ENCODE data around the gene FBXL12. TPM values are rescaled to one million over a fixed set of nuclear protein-coding genes. Genes with fewer than 3 reads are reported as not detected.
"Not testable (repeated sequence)": the region's sequence is repeated elsewhere in the genome, so short reads cannot be mapped to it uniquely, and the experiment has no call there.

FBXL12 gene
- total RNA-seq, 1 donor from 2014 or later = 19.4 TPM

DNA sequence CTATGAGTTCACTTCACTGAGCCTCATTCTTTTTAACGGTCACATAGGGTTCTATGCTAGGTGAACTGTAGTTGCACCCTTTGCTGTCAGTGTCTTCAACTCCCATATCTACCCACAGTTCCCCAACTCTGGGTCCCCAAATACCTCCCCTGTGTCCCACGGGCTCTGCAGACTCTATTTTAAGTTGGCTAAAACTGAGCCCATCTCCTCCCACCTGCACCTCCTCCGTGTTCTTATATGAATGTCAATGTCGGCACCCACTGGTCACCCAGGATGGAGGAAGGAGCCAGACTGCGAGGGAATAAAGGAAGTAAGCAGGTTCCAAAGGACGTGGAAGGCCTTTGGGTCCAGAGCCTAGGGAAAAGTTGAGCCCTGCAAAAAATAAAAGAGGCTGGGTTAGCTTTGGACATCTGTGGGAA, 15.4 kb upstream of the FBXL12 start:
- Mint-ChIP-seq H3K4me3 (peak overlapping the region; percentile 93), H3K36me3 (ENCODE audit: low read depth) (peaks cover 12% of the 10 kb centered on the region), H3K4me1 (ENCODE audit: low read depth) (peaks cover 10% of the 10 kb centered on the region), H3K27me3 (ENCODE audit: insufficient read depth) (no peaks in the 10 kb centered on the region), H3K9me3 (no peaks in the 10 kb centered on the region), H3K27ac (peak overlapping the region; percentile 90)
- no peak for DNase-seq (ENCODE audit: low spot score)
- intact Hi-C loops (cut with micrococcal nuclease) = loop anchor here (2.0 kb wide), 1 partner anchor 80 kb away; no protein-coding TSS in a partner anchor

DNA sequence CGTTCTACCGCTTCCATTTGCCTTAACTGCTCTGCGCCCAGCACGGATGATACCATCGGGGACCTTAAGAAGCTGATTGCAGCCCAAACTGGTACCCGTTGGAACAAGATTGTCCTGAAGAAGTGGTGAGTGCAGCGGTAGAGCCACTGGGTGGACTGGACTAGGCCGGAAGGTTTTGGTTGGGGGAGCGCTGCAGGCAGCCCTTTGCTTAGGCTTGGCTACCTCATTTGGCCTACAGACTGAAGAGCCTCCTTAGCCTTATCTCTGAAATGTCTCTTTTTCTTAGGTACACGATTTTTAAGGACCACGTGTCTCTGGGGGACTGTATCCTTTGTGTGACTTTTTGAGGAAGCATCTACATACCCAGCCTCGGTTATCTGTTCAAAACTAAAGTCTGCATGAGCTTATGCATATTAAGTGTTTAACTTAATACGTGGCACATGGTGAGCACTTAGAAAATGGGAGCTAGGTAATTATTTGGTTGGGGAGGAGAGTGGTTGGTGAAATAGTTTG, 9.7 kb upstream of the FBXL12 start:
- H3K9me3 Mint-ChIP-seq = no peaks in the 10 kb centered on the region
- no peak for DNase-seq (ENCODE audit: low spot score)
- H3K27me3 Mint-ChIP-seq (ENCODE audit: insufficient read depth) = no peaks in the 10 kb centered on the region
- H3K4me3 Mint-ChIP-seq = peak overlapping the region; percentile 98
- peak overlapping the region; percentile 29 for H3K27ac Mint-ChIP-seq
- intact Hi-C loops (cut with micrococcal nuclease) = no loop called here
- H3K4me1 Mint-ChIP-seq (ENCODE audit: low read depth) = peaks cover 13% of the 10 kb centered on the region
- H3K36me3 Mint-ChIP-seq (ENCODE audit: low read depth) = peaks cover 19% of the 10 kb centered on the region

DNA sequence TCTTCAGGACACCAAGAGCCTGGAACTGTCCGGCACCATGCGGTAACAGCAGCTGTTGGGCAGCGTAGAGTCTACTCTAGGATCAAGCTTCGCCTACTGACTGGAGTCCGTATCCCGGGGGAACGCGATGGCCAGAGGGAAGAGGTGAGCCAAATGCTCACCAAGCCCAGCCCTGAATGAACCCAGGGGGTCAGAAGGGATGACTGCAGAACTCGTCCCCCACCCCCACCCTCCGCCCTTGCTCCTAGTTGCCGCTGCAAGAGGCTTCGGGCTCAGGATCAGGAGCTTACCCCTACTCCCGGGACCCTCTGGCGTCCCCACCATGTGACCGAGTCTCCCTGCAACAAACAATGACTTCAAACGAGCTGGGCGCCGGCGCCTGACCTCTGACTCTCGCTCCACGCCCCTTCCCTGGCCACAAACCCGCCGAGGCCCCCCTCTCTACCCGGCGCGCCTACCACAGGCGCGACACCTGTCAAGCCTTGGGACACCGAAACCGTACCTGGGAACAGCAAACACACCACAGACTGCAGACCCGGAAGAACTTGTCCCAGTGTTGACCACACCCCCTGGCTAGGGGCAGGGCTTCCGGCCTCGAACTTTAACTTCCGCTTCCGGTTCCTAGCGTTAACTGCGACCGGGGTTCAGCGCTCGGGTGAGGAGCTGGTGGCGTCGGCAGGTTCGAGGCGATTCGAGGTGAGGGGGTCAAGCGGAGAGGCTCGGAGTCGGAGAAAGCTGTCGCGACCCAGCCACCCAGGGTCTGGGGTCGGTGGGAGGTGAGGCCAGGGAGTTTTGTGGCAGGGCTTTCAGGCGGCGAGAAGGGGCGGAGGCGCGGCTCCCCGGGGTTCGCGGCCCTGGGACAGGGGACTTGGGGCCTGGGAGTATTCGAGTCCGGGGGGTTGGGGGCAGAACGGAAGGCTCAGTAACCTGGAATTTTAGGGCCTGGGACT, 8.7 kb upstream of the FBXL12 start, which contains the start of gene UBL5:
Gene UBL5 (plus strand): TSS at position 630 of the 950 bp plus-strand sequence. CDS start 420 bp downstream, outside the sequence.
- Mint-ChIP-seq H3K27me3 (ENCODE audit: insufficient read depth) (no peaks in the 10 kb centered on the region), H3K36me3 (ENCODE audit: low read depth) (peaks cover 19% of the 10 kb centered on the region), H3K9me3 (no peaks in the 10 kb centered on the region), H3K4me3 (peak within 1 kb of the TSS; percentile 98), H3K27ac (peak within 1 kb of the TSS; percentile 98), H3K4me1 (ENCODE audit: low read depth) (peaks cover 13% of the 10 kb centered on the region)
- DNase-seq (ENCODE audit: low spot score) = peak; percentile 88
- intact Hi-C loops (cut with micrococcal nuclease) = loop anchor here (1.0 kb wide), 2 partner anchors 8 kb away; partner anchors contain the start of genes FBXL12 and PIN1

DNA sequence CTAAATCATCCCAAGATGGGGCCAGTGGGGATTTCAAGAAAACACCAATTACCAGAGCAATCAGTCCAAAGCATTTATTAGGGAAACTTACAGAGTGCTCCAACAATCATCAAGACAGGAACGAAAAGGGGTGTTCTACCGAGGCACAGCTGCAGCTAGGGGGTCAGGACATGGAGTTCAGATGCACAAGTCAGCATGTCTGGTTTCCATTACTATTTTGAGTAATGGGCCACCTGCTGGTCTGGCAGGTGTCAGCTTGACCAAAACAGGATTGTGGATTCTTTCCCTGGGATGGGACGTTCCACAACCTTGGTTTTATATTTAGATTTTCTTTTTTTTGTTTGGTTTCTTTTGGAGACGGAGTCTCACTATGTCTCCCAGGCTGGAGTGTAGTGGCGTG, 4.9 kb upstream of the FBXL12 start:
- Mint-ChIP-seq H3K27me3 (ENCODE audit: insufficient read depth) (no peaks in the 10 kb centered on the region), H3K27ac (no peak overlapping the region), H3K9me3 (no peaks in the 10 kb centered on the region), H3K4me3 (no peak overlapping the region), H3K4me1 (ENCODE audit: low read depth) (peaks cover 19% of the 10 kb centered on the region), H3K36me3 (ENCODE audit: low read depth) (peaks cover 14% of the 10 kb centered on the region)
- no peak for DNase-seq (ENCODE audit: low spot score)
- intact Hi-C loops (cut with micrococcal nuclease) = no loop called here

DNA sequence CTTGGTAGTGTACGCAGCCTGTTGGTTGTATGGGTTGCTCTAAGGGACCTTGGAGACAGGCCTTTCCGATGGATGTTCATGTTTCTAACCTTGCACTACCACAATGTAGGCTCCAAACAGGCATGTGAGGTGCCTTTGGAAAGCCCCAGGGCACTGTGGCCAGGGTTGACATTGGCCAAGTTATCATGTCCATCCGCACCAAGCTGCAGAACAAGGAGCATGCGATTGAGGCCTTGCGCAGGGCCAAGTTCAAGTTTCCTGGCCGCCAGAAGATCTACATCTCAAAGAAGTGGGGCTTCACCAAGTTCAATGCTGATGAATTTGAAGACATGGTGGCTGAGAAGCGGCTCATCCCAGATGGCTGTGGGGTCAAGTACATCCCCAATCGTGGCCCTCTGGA, 1.2 kb upstream of the FBXL12 start:
- H3K27me3 Mint-ChIP-seq (ENCODE audit: insufficient read depth); H3K9me3 Mint-ChIP-seq; intact Hi-C loops (cut with micrococcal nuclease); DNase-seq (ENCODE audit: low spot score); H3K4me3 Mint-ChIP-seq: not testable (repeated sequence)
- H3K4me1 Mint-ChIP-seq (ENCODE audit: low read depth) = peaks cover 27% of the 10 kb centered on the region
- peaks cover 14% of the 10 kb centered on the region for H3K36me3 Mint-ChIP-seq (ENCODE audit: low read depth)
- peak overlapping the region; percentile 61 for H3K27ac Mint-ChIP-seq

DNA sequence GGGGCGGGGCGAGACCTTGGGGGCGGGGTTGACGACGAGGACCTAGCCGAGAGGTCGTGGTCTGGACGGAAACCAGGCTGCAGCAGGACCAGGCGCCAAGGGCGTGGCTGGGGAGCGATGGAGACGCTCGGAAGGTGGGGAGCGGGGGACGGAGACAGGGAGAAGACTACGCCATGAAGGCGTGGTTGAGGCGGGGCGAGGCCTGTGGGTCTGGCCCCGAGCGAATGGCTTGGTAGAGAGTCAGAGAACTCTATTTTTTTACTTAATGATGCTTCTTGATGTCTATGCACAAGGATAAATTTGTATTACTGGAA, 674 bp upstream of the FBXL12 start:
- H3K27me3 Mint-ChIP-seq (ENCODE audit: insufficient read depth) = no peaks in the 10 kb centered on the region
- no peak for DNase-seq (ENCODE audit: low spot score)
- H3K36me3 Mint-ChIP-seq (ENCODE audit: low read depth) = peaks cover 17% of the 10 kb centered on the region
- H3K27ac Mint-ChIP-seq = peak overlapping the region; percentile 87
- H3K9me3 Mint-ChIP-seq = peaks cover 12% of the 10 kb centered on the region
- H3K4me1 Mint-ChIP-seq (ENCODE audit: low read depth) = peaks cover 27% of the 10 kb centered on the region
- intact Hi-C loops (cut with micrococcal nuclease) = loop anchor here (1.0 to 2.0 kb wide), 10 partner anchors 8 to 642 kb away; partner anchors contain the start of genes PIN1, UBL5, ZNF561 and ZNF846
- peak overlapping the region; percentile 90 for H3K4me3 Mint-ChIP-seq

DNA sequence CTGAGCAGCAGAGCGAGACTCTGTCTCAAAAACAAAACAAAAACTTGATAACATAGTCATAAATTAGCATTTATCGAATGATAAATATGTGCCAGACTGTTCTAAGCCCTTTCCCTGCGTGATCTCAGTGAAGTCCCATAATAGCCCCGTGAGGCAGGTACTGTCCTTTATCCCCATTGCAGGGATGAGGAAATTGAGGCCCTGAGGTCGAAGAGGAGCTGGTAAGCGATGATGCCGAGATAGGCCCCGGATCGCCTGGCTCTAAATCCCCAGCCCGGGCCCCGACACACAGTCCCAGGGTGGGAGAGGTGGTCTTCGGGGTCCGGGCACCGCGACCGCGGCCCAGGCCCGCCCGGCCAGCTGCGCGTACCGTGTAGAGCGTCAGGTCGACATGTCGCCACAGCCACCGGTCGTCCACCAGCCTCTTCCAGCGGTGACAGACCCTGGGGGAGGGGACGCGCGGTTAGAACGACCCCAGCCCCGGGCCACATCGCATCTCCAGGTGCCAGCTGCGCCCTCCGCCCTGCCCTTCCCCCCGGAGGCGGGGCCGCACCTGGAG, 625 bp downstream of the FBXL12 start:
- Mint-ChIP-seq H3K9me3 (peaks cover 16% of the 10 kb centered on the region), H3K27me3 (ENCODE audit: insufficient read depth) (no peaks in the 10 kb centered on the region), H3K36me3 (ENCODE audit: low read depth) (peaks cover 20% of the 10 kb centered on the region), H3K4me1 (ENCODE audit: low read depth) (peaks cover 27% of the 10 kb centered on the region), H3K4me3 (peak overlapping the region; percentile 90), H3K27ac (peak overlapping the region; percentile 87)
- intact Hi-C loops (cut with micrococcal nuclease) = loop anchor here (1.0 to 2.0 kb wide), 2 partner anchors 507 to 678 kb away; partner anchors contain the start of gene ZNF317
- no peak for DNase-seq (ENCODE audit: low spot score)

DNA sequence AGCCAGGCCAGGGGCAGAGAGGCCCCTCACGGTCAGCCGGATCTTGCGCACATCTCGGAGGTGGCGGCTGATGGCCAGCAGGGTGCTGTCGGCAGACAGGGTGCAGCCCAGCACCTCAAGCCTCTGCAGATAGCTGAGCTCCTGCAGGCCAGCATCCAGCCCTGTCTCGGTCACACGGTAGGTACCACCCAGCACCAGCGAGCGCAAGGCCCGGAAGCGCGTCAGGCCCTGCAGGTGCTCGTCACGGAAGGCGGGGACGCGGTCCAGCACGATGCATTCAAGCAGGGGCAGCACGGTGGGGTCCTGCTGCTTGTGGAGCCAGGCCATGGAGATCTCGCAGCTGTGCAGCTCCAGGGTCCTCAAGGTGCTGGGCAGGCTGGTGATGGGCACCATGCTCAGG, 7.7 kb downstream of the FBXL12 start:
- no peak for DNase-seq (ENCODE audit: low spot score)
- intact Hi-C loops (cut with micrococcal nuclease) = no loop called here
- H3K9me3 Mint-ChIP-seq = peaks cover 10% of the 10 kb centered on the region
- H3K36me3 Mint-ChIP-seq (ENCODE audit: low read depth) = peaks cover 25% of the 10 kb centered on the region
- no peak overlapping the region for H3K27ac Mint-ChIP-seq
- H3K4me1 Mint-ChIP-seq (ENCODE audit: low read depth) = peaks cover 10% of the 10 kb centered on the region
- no peak overlapping the region for H3K4me3 Mint-ChIP-seq
- H3K27me3 Mint-ChIP-seq (ENCODE audit: insufficient read depth) = no peaks in the 10 kb centered on the region

DNA sequence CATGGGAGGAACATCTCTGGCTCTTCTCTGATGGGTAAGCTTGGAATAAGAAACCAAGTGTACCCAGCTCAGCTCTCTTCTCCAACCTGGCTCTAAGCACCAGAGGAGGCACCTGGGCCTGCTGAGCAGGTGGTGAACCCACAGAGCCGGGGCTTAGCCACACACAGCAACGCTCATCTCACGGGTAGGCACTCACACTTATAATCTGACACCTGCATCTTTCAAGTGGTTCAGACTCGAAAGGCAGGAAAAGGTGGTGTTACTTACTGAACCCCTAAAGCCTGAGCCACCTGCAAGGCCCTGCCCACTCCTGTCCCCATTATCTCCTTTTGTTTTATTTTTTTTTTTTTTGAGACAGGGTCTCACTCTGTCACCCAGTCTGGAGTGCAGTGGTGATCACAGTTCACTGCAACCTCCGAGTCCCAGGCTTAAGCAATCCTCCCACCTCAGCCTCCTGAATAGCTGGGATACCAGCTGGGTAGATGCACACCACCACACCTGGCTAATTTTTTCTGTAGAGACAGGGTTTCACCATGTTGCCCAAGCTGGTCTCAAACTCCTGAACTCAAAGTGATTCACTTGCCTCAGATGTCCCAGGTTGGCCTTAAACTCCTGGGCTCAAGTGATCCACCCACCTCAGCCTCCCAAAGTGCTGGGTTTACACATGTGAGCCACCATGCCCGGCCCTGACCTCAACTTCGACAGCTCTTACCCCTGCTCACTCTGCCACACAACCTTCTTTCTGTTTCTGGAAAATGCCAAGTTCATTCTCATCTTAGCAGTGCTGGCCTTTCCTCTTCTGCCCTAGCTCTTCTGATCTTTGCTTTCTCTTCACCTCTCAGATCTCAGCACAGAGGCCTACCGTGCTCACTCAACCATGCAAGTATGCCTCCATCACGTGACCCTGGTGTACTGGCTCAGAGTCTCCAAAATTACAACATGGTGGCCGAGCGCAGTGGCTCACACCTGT, 9.7 kb downstream of the FBXL12 start:
- H3K36me3 Mint-ChIP-seq (ENCODE audit: low read depth) = peaks cover 19% of the 10 kb centered on the region
- no peak overlapping the region for H3K4me3 Mint-ChIP-seq
- no peaks in the 10 kb centered on the region for H3K27me3 Mint-ChIP-seq (ENCODE audit: insufficient read depth)
- peak overlapping the region; percentile 1 for H3K27ac Mint-ChIP-seq
- H3K9me3 Mint-ChIP-seq = peaks cover 4% of the 10 kb centered on the region
- DNase-seq (ENCODE audit: low spot score) = no peak
- H3K4me1 Mint-ChIP-seq (ENCODE audit: low read depth) = peaks cover 10% of the 10 kb centered on the region
- intact Hi-C loops (cut with micrococcal nuclease) = no loop called here

DNA sequence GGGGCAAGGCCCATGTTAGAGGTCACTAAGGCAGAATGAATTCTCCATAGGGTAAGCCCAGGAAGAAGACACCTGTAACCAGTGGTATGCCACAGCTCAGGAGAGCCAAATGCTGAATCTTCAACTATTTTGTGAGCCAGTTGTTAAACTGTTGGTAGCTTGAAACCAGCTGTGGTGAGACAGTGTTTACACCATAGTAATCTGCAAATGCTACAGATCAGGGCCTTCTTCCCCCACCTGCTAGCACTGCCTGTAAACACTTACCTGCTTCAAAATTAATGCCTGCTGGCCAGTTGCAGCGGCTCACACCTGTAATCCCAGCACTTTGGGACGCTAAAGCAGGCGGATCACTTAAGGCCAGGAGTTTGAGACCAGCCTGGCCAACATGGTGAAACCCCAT, 12.1 kb downstream of the FBXL12 start:
- H3K27ac Mint-ChIP-seq = no peak overlapping the region
- peaks cover 10% of the 10 kb centered on the region for H3K4me1 Mint-ChIP-seq (ENCODE audit: low read depth)
- no peak for DNase-seq (ENCODE audit: low spot score)
- H3K4me3 Mint-ChIP-seq = no peak overlapping the region
- H3K27me3 Mint-ChIP-seq (ENCODE audit: insufficient read depth) = no peaks in the 10 kb centered on the region
- H3K9me3 Mint-ChIP-seq = no peaks in the 10 kb centered on the region
- intact Hi-C loops (cut with micrococcal nuclease) = no loop called here
- peaks cover 21% of the 10 kb centered on the region for H3K36me3 Mint-ChIP-seq (ENCODE audit: low read depth)

DNA sequence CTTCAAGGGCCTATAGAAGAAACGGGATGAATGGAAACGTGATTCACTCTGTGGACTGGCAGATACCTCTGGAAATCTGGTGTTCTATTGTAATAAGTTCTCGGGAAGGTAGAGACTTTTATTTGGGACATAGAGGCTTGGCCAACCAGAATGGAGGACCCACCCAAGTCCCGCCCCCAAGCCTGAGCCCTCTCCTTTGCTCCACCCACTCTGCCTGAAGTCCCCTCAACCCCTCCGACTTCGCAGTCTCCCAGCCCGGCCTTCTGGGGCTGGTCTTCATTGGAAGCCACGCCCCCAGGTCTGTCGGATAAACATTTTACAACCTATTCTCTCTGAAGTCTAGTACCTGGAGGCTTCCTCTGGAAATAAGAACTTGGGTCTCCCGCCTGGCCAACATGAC, 16.9 kb downstream of the FBXL12 start:
- no peak overlapping the region for H3K4me3 Mint-ChIP-seq
- no peak for DNase-seq (ENCODE audit: low spot score)
- H3K27ac Mint-ChIP-seq = no peak overlapping the region
- H3K36me3 Mint-ChIP-seq (ENCODE audit: low read depth) = peaks cover 7% of the 10 kb centered on the region
- H3K27me3 Mint-ChIP-seq (ENCODE audit: insufficient read depth) = no peaks in the 10 kb centered on the region
- no peaks in the 10 kb centered on the region for H3K9me3 Mint-ChIP-seq
- intact Hi-C loops (cut with micrococcal nuclease) = no loop called here
- H3K4me1 Mint-ChIP-seq (ENCODE audit: low read depth) = peaks cover 7% of the 10 kb centered on the region

DNA sequence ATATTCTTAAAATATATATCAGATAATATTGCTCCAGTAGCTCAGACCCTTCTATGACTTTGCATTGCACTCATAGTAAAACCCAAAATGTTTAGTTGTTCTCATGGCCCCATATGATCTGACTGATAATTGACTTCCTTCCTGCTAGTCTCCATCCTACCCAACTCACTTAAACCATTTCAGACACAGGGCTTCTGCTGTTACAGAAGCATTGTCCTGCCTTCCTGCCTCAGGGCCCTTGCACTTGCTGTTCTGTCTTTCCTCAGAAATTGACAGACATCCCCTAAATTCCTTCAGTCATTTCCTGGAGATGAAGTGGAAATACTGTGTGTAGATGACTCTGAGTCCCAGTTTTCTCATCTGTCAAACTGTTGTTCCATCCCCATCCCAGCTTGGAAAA, 19.7 kb downstream of the FBXL12 start:
- no peak overlapping the region for H3K4me3 Mint-ChIP-seq
- H3K36me3 Mint-ChIP-seq (ENCODE audit: low read depth) = peaks cover 7% of the 10 kb centered on the region
- intact Hi-C loops (cut with micrococcal nuclease) = loop anchor here (5.0 kb wide), 1 partner anchor 262 kb away; the partner anchor contains the start of gene ZNF426
- no peaks in the 10 kb centered on the region for H3K27me3 Mint-ChIP-seq (ENCODE audit: insufficient read depth)
- DNase-seq (ENCODE audit: low spot score) = no peak
- H3K4me1 Mint-ChIP-seq (ENCODE audit: low read depth) = peaks cover 16% of the 10 kb centered on the region
- no peak overlapping the region for H3K27ac Mint-ChIP-seq
- H3K9me3 Mint-ChIP-seq = no peaks in the 10 kb centered on the region

Measured in activated T-helper 1 cell treated with anti-CD3 and anti-CD28 coated beads, Interleukin-12 subunit alpha, Interleukin-12 subunit beta, Interleukin-2, Interleukin-4 antibody, amounts not matched to agents 30 ng/mL and 10 ng/mL and 1 ng/mL, durations not matched to agents 14 hours and 24 hours and 36 hours (primary cell).